Fibroblast of lung (primary cell): Measurements from ENCODE around the gene ALOXE3.

Experiments used
- CTCF ChIP-seq, 2 donors: IDR thresholded peaks in 1 of 2; conservative IDR thresholded peaks in 1 of 2; 1 replicate in 1 of 2; 2 replicates in 1 of 2; pipeline ENCODE4 v1.5.1; 2011 to 2012; ENCODE audit warnings: low read length in 2 of 2, control low read depth in 1 of 2, inconsistent platforms in 1 of 2, low read depth in 1 of 2, mild to moderate bottlenecking in 1 of 2
- EZH2 ChIP-seq: IDR thresholded peaks from 2 replicates; pipeline ENCODE4 v1.5.1; 2012; ENCODE audit warnings: low read length, control low read depth, mild to moderate bottlenecking; ENCODE audit errors: missing control alignments

DNA sequence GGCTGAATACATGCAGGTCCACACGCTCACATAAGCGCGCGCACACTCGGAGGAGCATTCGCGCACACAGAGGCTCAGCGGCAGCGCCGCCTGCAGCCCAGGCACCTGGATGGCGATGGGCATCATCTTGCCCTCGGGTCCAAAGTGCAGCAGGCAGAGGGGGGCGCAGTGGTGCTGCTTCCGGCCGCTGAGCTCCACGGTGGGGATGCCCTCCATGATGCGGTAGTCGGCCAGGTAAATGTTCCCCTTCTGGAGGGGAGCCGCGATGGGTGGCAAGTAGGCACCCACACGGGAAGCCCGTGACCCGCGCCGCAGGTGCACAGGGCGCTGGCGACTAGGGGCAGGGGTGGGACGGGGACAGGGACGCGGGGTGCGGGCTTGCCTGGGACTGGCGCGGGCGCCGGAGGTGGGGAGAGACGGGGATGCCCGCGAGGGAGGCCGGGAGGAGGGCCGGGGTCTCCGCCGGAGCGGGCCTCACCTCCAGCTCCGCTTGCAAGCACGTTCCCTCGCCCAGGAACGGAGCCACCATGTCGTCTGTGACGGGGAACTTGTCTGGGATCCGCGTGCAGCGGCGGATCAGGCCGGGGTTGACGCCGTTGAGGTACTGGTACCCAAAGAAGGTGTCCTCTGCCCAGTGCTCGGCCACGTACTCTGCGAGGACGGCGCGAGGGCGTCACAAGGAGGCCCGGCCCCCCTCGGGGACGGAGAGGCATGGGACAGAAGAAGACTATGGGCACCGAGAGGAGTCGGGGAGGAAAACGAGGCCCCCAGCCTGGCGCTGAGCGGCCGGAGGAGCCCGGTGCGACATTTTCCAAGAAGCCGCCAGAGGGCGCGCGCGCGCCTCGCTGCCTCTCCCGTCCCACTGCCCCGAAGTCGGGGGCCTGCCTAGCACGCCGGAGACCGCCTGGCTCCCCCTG is 38.8 kb downstream of the ALOXE3 start:
- TF ChIP-seq CTCF (conservative IDR thresholded peaks at IDR 0.05 in 1 of 2, IDR thresholded peaks at IDR 0.05 in 1 of 2; ENCODE audit: low read depth in 1 of 2, low read length in 2 of 2) = peak; percentile 61
- TF ChIP-seq EZH2 = no peak
